ENCODE results near the gene TMEM131. TPM values are rescaled to one million over a fixed set of nuclear protein-coding genes. Genes with fewer than 3 reads are reported as not detected.

The TMEM131 gene
- total and polyA plus RNA-seq, 10 of the 15 experiments (the other 5 are each of a cell fraction or from before 2014, with no cell fraction given): 6.0 to 48.2 (median 23.2) TPM

DNA sequence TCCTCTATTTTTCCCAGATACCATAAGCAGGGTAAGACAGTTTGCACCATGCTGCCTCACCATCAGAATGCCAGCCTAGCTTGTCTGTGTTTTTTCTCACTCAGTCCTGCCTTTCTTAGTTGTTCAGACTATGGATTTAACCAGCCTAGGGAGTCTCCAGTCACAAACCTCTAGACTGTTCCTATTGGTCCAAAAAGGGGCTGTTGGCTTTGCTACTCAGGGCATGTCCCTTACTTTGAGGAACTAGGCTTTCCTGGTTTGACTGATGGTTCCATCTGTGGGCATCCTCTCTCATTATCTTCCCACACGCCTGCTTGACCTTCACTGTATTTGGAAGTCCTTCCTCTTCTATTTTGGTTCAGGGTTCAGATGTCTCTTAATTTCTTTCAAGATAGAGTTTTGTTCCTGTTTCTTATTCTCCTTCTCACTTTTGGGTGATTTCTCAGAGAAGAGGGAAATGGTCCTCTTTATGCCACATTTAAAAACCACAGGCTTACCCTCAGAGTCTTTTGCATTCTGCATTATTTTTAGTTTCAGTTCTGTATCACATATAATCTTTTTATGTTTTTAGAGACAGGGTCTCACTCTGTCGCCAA is 31.3 kb upstream of the TMEM131 start (continued):
- TF ChIP-seq SP1 (IDR thresholded peaks at IDR 0.05; ENCODE audit: low read depth, low read length) (peak; percentile 64), MYC (IDR thresholded peaks at IDR 0.05; ENCODE audit: insufficient read depth, insufficient read length, insufficient replicate concordance, low read length, severe bottlenecking) (no peak), CREB1 (IDR thresholded peaks at IDR 0.05; ENCODE audit: low read depth) (peak; percentile 56; the same call in 1 of the 2 replicates), ESRRA (IDR thresholded peaks at IDR 0.05; ENCODE audit: low read length) (peak; percentile 96), POU2F2 (IDR thresholded peaks at IDR 0.05; ENCODE audit: borderline replicate concordance, low read depth, low read length) (peak; percentile 73; the same call in 1 of the 3 replicates), KAT2A (conservative IDR thresholded peaks at IDR 0.05; ENCODE audit: control insufficient read depth, low read depth, low read length) (no peak), FOXM1 (IDR thresholded peaks at IDR 0.05; ENCODE audit: low read depth, low read length) (peak; percentile 95), ZNF217 (IDR thresholded peaks at IDR 0.05) (peak; percentile 48; the same call in 1 of the 2 replicates), SIX5 (IDR thresholded peaks at IDR 0.05; ENCODE audit: low read depth, low read length, severe bottlenecking) (no peak), NFYB (IDR thresholded peaks at IDR 0.05; ENCODE audit: insufficient read depth, low read depth, low read length) (peak; percentile 55; the same call in 1 of the 2 replicates), HSF1 (IDR thresholded peaks at IDR 0.05; ENCODE audit: low read depth, low read length) (no peak)

Measured in GM12878 (cell line).